Lower leg skin (tissue), 3 donors: ENCODE results near the gene VPS51.

Experiments used
- CTCF ChIP-seq, 3 donors: fragments of 450-650 bp; IDR thresholded peaks; one replicate each; pipeline ENCODE4 v1.5.1; 2016; ENCODE audit warnings: antibody characterized with exemption in 3 of 3, mild to moderate bottlenecking in 3 of 3, moderate library complexity in 2 of 3
- POLR2A ChIP-seq, 2 donors: fragments of 450-650 bp; IDR thresholded peaks; one replicate each; pipeline ENCODE4 v1.6.1; 2016 to 2017; ENCODE audit warnings: antibody characterized with exemption in 2 of 2, mild to moderate bottlenecking in 1 of 2, moderate library complexity in 1 of 2

- TF ChIP-seq CTCF (IDR thresholded peaks at IDR 0.05) (no peak), POLR2A (IDR thresholded peaks at IDR 0.05) (no peak)
These were observed 31.2 kb upstream of the VPS51 start for GRCh38 chr11:65064847-65065240.
